IMR-90 (cell line): Measurements from ENCODE around the gene TUBGCP3. TPM values are rescaled to one million over a fixed set of nuclear protein-coding genes. Genes with fewer than 3 reads are reported as not detected.

Experiments used
- ATAC-seq: fragments of 200-7000 bp; cut with Tn5 transposase; 2 replicates; pipeline ENCODE4 v1.9.1; 2020; ENCODE audit warnings: low read depth, mild to moderate bottlenecking, moderate library complexity
- BruUV-seq: library from RNA; stranded (reverse); fragments of 400-500 nt; replicated peaks from 2 replicates; lab custom pipeline; 2021; lab: Mats Ljungman, UMichigan
- CTCF ChIA-PET: fragments of 300-600 bp; formaldehyde crosslinking; extraction: SDS; loops from one replicate; lab custom pipeline; 2021; ENCODE audit warnings: antibody characterized with exemption; lab: Yijun Ruan, JAX
- POLR2A ChIA-PET: fragments of 300-600 bp; sonication (Branson Sonifier 250); formaldehyde crosslinking; loops from one replicate; lab custom pipeline; 2022; ENCODE audit warnings: antibody characterized with exemption; ENCODE audit not compliant: unreplicated experiment; lab: Charles Lee
- DNase-seq: peaks from one replicate; pipeline ENCODE4 v3.0.0; 2013
- H2AFZ ChIP-seq: replicated peaks from 2 replicates; pipeline ENCODE3; 2013; ENCODE audit warnings: low read length, mild to moderate bottlenecking; ENCODE audit not compliant: poor library complexity
- H2AK5ac ChIP-seq: 2 replicates; pipeline ENCODE4 v1.6.1; 2013; ENCODE audit warnings: low read depth, low read length, inconsistent platforms
- H2AK9ac ChIP-seq: replicated peaks from 2 replicates; pipeline ENCODE3; 2013; ENCODE audit warnings: mild to moderate bottlenecking, low read depth, low read length, moderate library complexity; ENCODE audit not compliant: poor library complexity
- H2BK120ac ChIP-seq: 2 replicates; pipeline ENCODE4 v1.6.1; 2013; ENCODE audit warnings: low read depth, low read length, inconsistent platforms
- H2BK15ac ChIP-seq: 3 replicates; pipeline ENCODE4 v1.6.1; 2013; ENCODE audit warnings: low read depth, low read length, inconsistent platforms
- H2BK20ac ChIP-seq: 2 replicates; pipeline ENCODE4 v1.6.1; 2013; ENCODE audit warnings: low read depth, mild to moderate bottlenecking, inconsistent platforms, low read length, moderate library complexity
- H2BK5ac ChIP-seq: 2 replicates; pipeline ENCODE4 v1.6.1; 2013; ENCODE audit warnings: mild to moderate bottlenecking, low read depth, low read length, inconsistent platforms; ENCODE audit not compliant: poor library complexity, severe bottlenecking
- H3K14ac ChIP-seq: replicated peaks from 2 replicates; pipeline ENCODE4 v1.6.1; 2013; ENCODE audit warnings: low read depth, low read length, inconsistent platforms
- H3K18ac ChIP-seq: 2 replicates; pipeline ENCODE4 v1.6.1; 2013; ENCODE audit warnings: low read depth, low read length, control low read depth
- H3K23ac ChIP-seq: 2 replicates; pipeline ENCODE4 v1.6.1; 2013; ENCODE audit warnings: low read depth, low read length, inconsistent platforms
- H3K27ac ChIP-seq: 2 replicates; pipeline ENCODE4 v1.5.1; 2013; ENCODE audit warnings: mild to moderate bottlenecking, control low read depth, low read length; ENCODE audit not compliant: insufficient read depth
- H3K27me3 ChIP-seq: 2 replicates; pipeline ENCODE4 v1.6.1; 2013; ENCODE audit warnings: low read length; ENCODE audit not compliant: control insufficient read depth, insufficient read depth
- H3K36me3 ChIP-seq: 2 replicates; pipeline ENCODE4 v1.6.1; 2013; ENCODE audit warnings: low read length, mixed read lengths; ENCODE audit not compliant: control insufficient read depth, insufficient read depth
- H3K4ac ChIP-seq: 2 replicates; pipeline ENCODE4 v1.6.1; 2013; ENCODE audit warnings: low read depth, low read length, inconsistent platforms
- H3K4me1 ChIP-seq: 2 replicates; pipeline ENCODE4 v1.6.1; 2013; ENCODE audit warnings: low read length, mixed read lengths; ENCODE audit not compliant: control insufficient read depth, insufficient read depth
- H3K4me2 ChIP-seq: 2 replicates; pipeline ENCODE4 v1.6.1; 2013; ENCODE audit warnings: low read depth, mild to moderate bottlenecking, control low read depth, low read length, moderate library complexity
- H3K4me3 ChIP-seq: 2 replicates; pipeline ENCODE4 v1.5.1; 2013; ENCODE audit warnings: low read depth, mild to moderate bottlenecking, control low read depth, low read length, moderate library complexity; ENCODE audit not compliant: insufficient read depth
- H3K56ac ChIP-seq: 2 replicates; pipeline ENCODE4 v1.6.1; 2013; ENCODE audit warnings: low read length, inconsistent platforms; ENCODE audit not compliant: insufficient read depth; ENCODE audit errors: extremely low read depth
- H3K79me1 ChIP-seq, 2 experiments: 2 replicates each; pipeline ENCODE4 v1.6.1; 2013; ENCODE audit warnings: low read length in 2 of 2, inconsistent platforms in 1 of 2, low read depth in 1 of 2
- H3K9ac ChIP-seq: 2 replicates; pipeline ENCODE4 v1.6.1; 2013; ENCODE audit warnings: low read depth, low read length, control low read depth
- H3K9me1 ChIP-seq: 2 replicates; pipeline ENCODE4 v1.6.1; 2013; ENCODE audit warnings: low read length, inconsistent platforms; ENCODE audit not compliant: insufficient read depth
- H3K9me3 ChIP-seq: 2 replicates; pipeline ENCODE4 v1.6.1; 2013; ENCODE audit warnings: low read length; ENCODE audit not compliant: control insufficient read depth, insufficient read depth
- H4K20me1 ChIP-seq: 2 replicates; pipeline ENCODE4 v1.6.1; 2013; ENCODE audit warnings: low read length, inconsistent platforms; ENCODE audit not compliant: insufficient read depth
- H4K5ac ChIP-seq: 2 replicates; pipeline ENCODE4 v1.6.1; 2013; ENCODE audit warnings: mild to moderate bottlenecking, low read depth, low read length, control low read depth
- H4K8ac ChIP-seq, 2 experiments: 2 replicates each; pipeline ENCODE4 v1.6.1; 2013; ENCODE audit warnings: low read depth in 2 of 2, low read length in 2 of 2, control low read depth in 1 of 2, inconsistent platforms in 1 of 2
- H4K91ac ChIP-seq: 2 replicates; pipeline ENCODE4 v1.6.1; 2013; ENCODE audit warnings: low read depth, low read length, inconsistent platforms; ENCODE audit not compliant: insufficient read depth
- BHLHE40 ChIP-seq: fragments of 150-350 bp; IDR thresholded peaks from 2 replicates; pipeline ENCODE4 v1.6.1; 2016; ENCODE audit warnings: mild to moderate bottlenecking, low read depth, low read length
- CHD1 ChIP-seq: IDR thresholded peaks from 2 replicates; pipeline ENCODE4 v1.6.1; 2012; ENCODE audit warnings: low read depth, low read length, improper control_type of control experiment
- CTCF ChIP-seq: conservative IDR thresholded peaks from 2 replicates; pipeline ENCODE4 v1.5.1; 2012; ENCODE audit warnings: mild to moderate bottlenecking, low read depth, low read length, improper control_type of control experiment
- ELK1 ChIP-seq: fragments of 150-350 bp; IDR thresholded peaks from 2 replicates; pipeline ENCODE4 v1.6.1; 2016; ENCODE audit warnings: low read depth, mild to moderate bottlenecking, low read length, moderate library complexity, borderline replicate concordance
- FOS ChIP-seq: fragments of 150-350 bp; IDR thresholded peaks from 2 replicates; pipeline ENCODE4 v1.6.1; 2016; ENCODE audit warnings: low read depth, low read length
- MAFK ChIP-seq: IDR thresholded peaks from 2 replicates; pipeline ENCODE4 v1.6.1; 2012; ENCODE audit warnings: low read depth, low read length, improper control_type of control experiment
- MXI1 ChIP-seq: IDR thresholded peaks from 2 replicates; pipeline ENCODE4 v1.6.1; 2012; ENCODE audit warnings: low read depth, mild to moderate bottlenecking, low read length, moderate library complexity, borderline replicate concordance
- POLR2A ChIP-seq: IDR thresholded peaks from 2 replicates; pipeline ENCODE4 v1.6.1; 2012; ENCODE audit warnings: mild to moderate bottlenecking, low read depth, low read length
- RAD21 ChIP-seq: IDR thresholded peaks from 2 replicates; pipeline ENCODE4 v1.6.1; 2012; ENCODE audit warnings: low read length, improper control_type of control experiment
- RFX5 ChIP-seq: IDR thresholded peaks from 2 replicates; pipeline ENCODE4 v1.8.0; 2012; ENCODE audit warnings: low read depth, mild to moderate bottlenecking, low read length, moderate library complexity
- SMC3 ChIP-seq: fragments of 150-350 bp; IDR thresholded peaks from 2 replicates; pipeline ENCODE4 v1.6.1; 2016; ENCODE audit warnings: low read depth, mild to moderate bottlenecking, antibody characterized with exemption, low read length, moderate library complexity
- USF2 ChIP-seq: fragments of 150-350 bp; IDR thresholded peaks from 2 replicates; pipeline ENCODE4 v1.6.1; 2017; ENCODE audit warnings: mild to moderate bottlenecking, antibody characterized with exemption, low read length, low read depth
- WGBS, 2 experiments: methylation state at CpG; one replicate each; pipeline versions ENCODE4 v1.1.5 to v1.1.7; 2013; ENCODE audit warnings: missing lambda C conversion rate in 2 of 2; ENCODE audit not compliant: insufficient read length in 1 of 2; ENCODE audit errors: extremely low coverage in 2 of 2; 5-methylcytosine and 5-hydroxymethylcytosine counted together
- dilution Hi-C: fragments of 300-500 bp; cut with HindIII; formaldehyde crosslinking; loops from one replicate; pipeline ENCODE4 v1.14.3; 2018; ENCODE audit warnings: low sequenced_read_pairs; ENCODE audit not compliant: unreplicated experiment
- in situ Hi-C: fragments of 300-500 bp; cut with MboI; formaldehyde crosslinking; loops from 3 replicates; pipeline ENCODE4 v1.14.3; 2019; ENCODE audit warnings: low sequenced_read_pairs, inconsistent platforms, mixed read lengths
- intact Hi-C: fragments of 100-400 bp; cut with micrococcal nuclease; formaldehyde crosslinking; loops from 2 replicates; pipeline ENCODE4 v1.10.0; 2022
- polyA plus RNA-seq, 3 experiments: library from polyadenylated mRNA; depleted of rRNA; stranded (reverse); fragments of >200 nt; gene quantifications; 2 replicates each; pipeline ENCODE4 v1.2.3, GENCODE V29; 2012; ENCODE audit warnings: low replicate concordance in 1 of 3
- total RNA-seq: library from RNA; depleted of rRNA; stranded (reverse); fragments of >200 nt; gene quantifications from 2 replicates; pipeline ENCODE4 v1.2.3, GENCODE V29; 2012

TUBGCP3 gene
- total and polyA plus RNA-seq, 2 of the 4 experiments (the other 2 are of a cell fraction): 16.0 to 17.8 TPM

- ChIA-PET POLR2A (no interaction called here), CTCF (interaction anchor here (0.6 to 1.0 kb wide), 4 partner anchors 8 to 267 kb away, joined by 3 read pairs; no protein-coding TSS in a partner anchor)
- Histone ChIP-seq H3K9me3 (no peaks in the 10 kb centered on the region), H2AK9ac (peak overlapping the region; percentile 44), H4K5ac (peak overlapping the region; percentile 53; the same call in 1 of the 2 replicates), H3K23ac (peak overlapping the region; percentile 63; the same call in 1 of the 2 replicates), H3K9ac (peak overlapping the region; percentile 75), H3K9me1 (no peaks in the 10 kb centered on the region), H2AK5ac (no peak overlapping the region), H3K36me3 (no peaks in the 10 kb centered on the region), H4K8ac (peak overlapping the region; percentile 51 to 62; a peak in 3 of 4 replicates), H3K56ac (peak overlapping the region; percentile 75; the same call in 1 of the 2 replicates), H3K27me3 (peaks cover 14% of the 10 kb centered on the region), H4K91ac (no peak overlapping the region), H2BK15ac (no peak overlapping the region), H3K14ac (peak overlapping the region; percentile 24; the same call in 1 of the 2 replicates), H3K4me3 (peak overlapping the region; percentile 56), H3K18ac (0 out of 2 replicates have a peak overlapping the region, but pooled peaks have one; percentile 10), H3K4ac (0 out of 2 replicates have a peak overlapping the region, but pooled peaks have one; percentile 54), H2BK120ac (peak overlapping the region; percentile 58; the same call in 1 of the 2 replicates), H3K27ac (peak overlapping the region; percentile 49; the same call in 1 of the 2 replicates), H2BK5ac (no peak overlapping the region), H2BK20ac (no peak overlapping the region), H4K20me1 (no peaks in the 10 kb centered on the region), H3K79me1 (no peaks in the 10 kb centered on the region), H3K4me2 (peak overlapping the region; percentile 93), H3K4me1 (no peaks in the 10 kb centered on the region; the same call in 1 of the 2 replicates), H2AFZ (peak overlapping the region; percentile 87)
- intact Hi-C loops (loop anchor here (1.0 to 10.0 kb wide), 3 partner anchors 92 to 1132 kb away; no protein-coding TSS in a partner anchor), dilution Hi-C loops (no loop called here), in situ Hi-C loops (loop anchor here (5.0 to 25.0 kb wide), 2 partner anchors 519 to 1134 kb away; no protein-coding TSS in a partner anchor)
- no TSS peak for BruUV-seq
- peak; percentile 78 for DNase-seq
- 0% methylated on average over 18 of the region's 45 CpGs; no CpG with 5 or more reads in 1 of the 2 experiments for WGBS, 2 experiments
- ATAC-seq: peak; percentile 100
- no peak for TF ChIP-seq CHD1
- no peak for TF ChIP-seq MAFK
- TF ChIP-seq MXI1: peak; percentile 75; the same call in 1 of the 2 replicates
- TF ChIP-seq RFX5: no peak
- TF ChIP-seq ELK1: no peak
- peak; percentile 98 for TF ChIP-seq CTCF
- TF ChIP-seq RAD21: peak; percentile 92
- 0 out of 2 replicates have a peak, but pooled peaks have one; percentile 5 for TF ChIP-seq BHLHE40
- TF ChIP-seq POLR2A: 0 out of 2 replicates have a peak, but pooled peaks have one; percentile 21
- no peak for TF ChIP-seq FOS
- peak; percentile 80 for TF ChIP-seq SMC3
- no peak for TF ChIP-seq USF2
Observed at GRCh38 chr13:112606109-112607001, 18.4 kb upstream of the TUBGCP3 start.
